ENCODE measurements around the gene GPS1. TPM values are rescaled to one million over a fixed set of nuclear protein-coding genes. Genes with fewer than 3 reads are reported as not detected.

Gene GPS1
- total RNA-seq, 1 donor: 85.5 TPM

- TF ChIP-seq CTCF (IDR thresholded peaks at IDR 0.05; ENCODE audit: insufficient read depth, low read length): no peak
- no peak for DNase-seq (ENCODE audit: low read depth)
- H3K4me3 ChIP-seq (ENCODE audit: low read depth, low read length): no peak overlapping the region
Measured at GRCh38 chr17:82087961-82088837, 36.5 kb downstream of the GPS1 start.

GRCh38 chr17:82088838-82089722 lies 37.4 kb downstream of the GPS1 start:
- H3K4me3 ChIP-seq (ENCODE audit: low read depth, low read length): no peak overlapping the region
- TF ChIP-seq CTCF (IDR thresholded peaks at IDR 0.05; ENCODE audit: insufficient read depth, low read length): no peak
- no peak for DNase-seq (ENCODE audit: low read depth)

- TF ChIP-seq CTCF (IDR thresholded peaks at IDR 0.05; ENCODE audit: insufficient read depth, low read length): no peak
- DNase-seq (ENCODE audit: low read depth): no peak
- no peak overlapping the region for H3K4me3 ChIP-seq (ENCODE audit: low read depth, low read length)
Measured at GRCh38 chr17:82089723-82090548, 38.2 kb downstream of the GPS1 start.

- DNase-seq (ENCODE audit: low read depth): no peak
- no peak for TF ChIP-seq CTCF (IDR thresholded peaks at IDR 0.05; ENCODE audit: insufficient read depth, low read length)
- H3K4me3 ChIP-seq (ENCODE audit: low read depth, low read length): no peak overlapping the region
Measured at GRCh38 chr17:82090549-82091263, 39.0 kb downstream of the GPS1 start.

GRCh38 chr17:82091264-82092066 lies 39.8 kb downstream of the GPS1 start:
- TF ChIP-seq CTCF (IDR thresholded peaks at IDR 0.05; ENCODE audit: insufficient read depth, low read length): no peak
- no peak for DNase-seq (ENCODE audit: low read depth)
- no peak overlapping the region for H3K4me3 ChIP-seq (ENCODE audit: low read depth, low read length)
